RPMI8226 (cell line): ENCODE data around the gene STK32A.
A peak's percentile ranks its signal among the peaks of the same experiment; 100 is the strongest.
"Not testable (repeated sequence)": the region's sequence is repeated elsewhere in the genome, so short reads cannot be mapped to it uniquely, and the experiment has no call there.

ENCODE experiments used
- DNase-seq: peaks from one replicate; pipeline ENCODE4 v3.0.0-alpha.2; 2015

Gene STK32A

GRCh38 chr5:147348451-147348850, 113.6 kb downstream of the STK32A start:
- no peak for DNase-seq

GRCh38 chr5:147349241-147349640, 114.4 kb downstream of the STK32A start:
- DNase-seq = no peak

GRCh38 chr5:147359101-147359500, 124.3 kb downstream of the STK32A start:
- no peak for DNase-seq

- no peak for DNase-seq
These were observed 124.8 kb downstream of the STK32A start for GRCh38 chr5:147359581-147359980.

- no peak for DNase-seq
These were observed 126.0 kb downstream of the STK32A start for GRCh38 chr5:147360816-147361215.

GRCh38 chr5:147361441-147362175, 126.8 kb downstream of the STK32A start:
- no peak for DNase-seq

GRCh38 chr5:147367381-147367780, 132.6 kb downstream of the STK32A start:
- not testable (repeated sequence) for DNase-seq

- no peak for DNase-seq
These were observed 135.0 kb downstream of the STK32A start for GRCh38 chr5:147369742-147370374.

GRCh38 chr5:147371290-147371689, 136.5 kb downstream of the STK32A start:
- no peak for DNase-seq

- DNase-seq = no peak
These were observed 137.4 kb downstream of the STK32A start for GRCh38 chr5:147372191-147372590.

GRCh38 chr5:147373328-147373727, 138.5 kb downstream of the STK32A start:
- DNase-seq = no peak

- DNase-seq = no peak
These were observed 140.3 kb downstream of the STK32A start for GRCh38 chr5:147375151-147375550.

GRCh38 chr5:147377682-147378081, 142.9 kb downstream of the STK32A start:
- DNase-seq = no peak

GRCh38 chr5:147381555-147381954, 146.7 kb downstream of the STK32A start:
- no peak for DNase-seq

- no peak for DNase-seq
These were observed 147.9 kb downstream of the STK32A start for GRCh38 chr5:147382776-147383175.

GRCh38 chr5:147384346-147385193, 149.7 kb downstream of the STK32A start:
- DNase-seq = no peak

GRCh38 chr5:147387109-147387508, 152.3 kb downstream of the STK32A start:
- no peak for DNase-seq

GRCh38 chr5:147388184-147389108, 153.6 kb downstream of the STK32A start:
- no peak for DNase-seq

- no peak for DNase-seq
These were observed 155.9 kb downstream of the STK32A start for GRCh38 chr5:147390654-147391225.

- peak; percentile 46 for DNase-seq
These were observed 157.0 kb downstream of the STK32A start for GRCh38 chr5:147391781-147392180.

GRCh38 chr5:147393874-147394672, 159.2 kb downstream of the STK32A start:
- no peak for DNase-seq
